Left lobe of liver (tissue), 2 donors: ENCODE results near the gene SUMF2. TPM values are rescaled to one million over a fixed set of nuclear protein-coding genes. Genes with fewer than 3 reads are reported as not detected.
"Not testable (repeated sequence)": the region's sequence is repeated elsewhere in the genome, so short reads cannot be mapped to it uniquely, and the experiment has no call there.

Experiments used
- ATAC-seq: fragments of 200-7000 bp; cut with Tn5 transposase; one replicate; pipeline ENCODE4 v1.9.1; 2020; ENCODE audit warnings: mild to moderate bottlenecking, moderate library complexity
- DNase-seq: peaks from one replicate; pipeline ENCODE4 v3.0.0-alpha.2; 2020; ENCODE audit warnings: low spot score
- total RNA-seq: library from RNA; stranded (reverse); gene quantifications from one replicate; pipeline ENCODE4 v1.2.1, GENCODE V29; 2021
- donor health status: DM: no; HTN: no; CAD: no; lungs with moderate emphysema.
- donor health status: DM: no; HTN: yes; CAD: no.

Gene SUMF2
- total RNA-seq, 1 donor from 2014 or later: 83.3 TPM

- no peak for DNase-seq
- no peak for ATAC-seq
Observed at GRCh38 chr7:56053993-56054392, 10.1 kb upstream of the SUMF2 start.

GRCh38 chr7:56062382-56062781, 1.7 kb upstream of the SUMF2 start:
- ATAC-seq (no peak), DNase-seq (no peak)

- DNase-seq (no peak), ATAC-seq (no peak)
Observed at GRCh38 chr7:56063500-56063881, 595 bp upstream of the SUMF2 start.

GRCh38 chr7:56066376-56066775, 2.3 kb downstream of the SUMF2 start:
- DNase-seq, ATAC-seq: not testable (repeated sequence)

- ATAC-seq: peak; percentile 97
- DNase-seq: peak; percentile 95
Observed at GRCh38 chr7:56074371-56074791, 10.3 kb downstream of the SUMF2 start.

- ATAC-seq (no peak), DNase-seq (no peak)
Observed at GRCh38 chr7:56077681-56078080, 13.6 kb downstream of the SUMF2 start.

GRCh38 chr7:56078196-56078595, 14.1 kb downstream of the SUMF2 start:
- ATAC-seq: no peak

GRCh38 chr7:56079450-56080185, 15.5 kb downstream of the SUMF2 start:
- ATAC-seq: peak; percentile 85
- DNase-seq: peak; percentile 91

More at GRCh38 chr7:56078196-56078595, 14.1 kb downstream of the SUMF2 start:
- no peak for DNase-seq

- not testable (repeated sequence) for ATAC-seq, DNase-seq
Observed at GRCh38 chr7:56080726-56081435, 16.8 kb downstream of the SUMF2 start.

GRCh38 chr7:56081626-56082340, 17.7 kb downstream of the SUMF2 start:
- ATAC-seq: no peak
- no peak for DNase-seq

GRCh38 chr7:56083150-56083785, 19.2 kb downstream of the SUMF2 start:
- DNase-seq (peak; percentile 81), ATAC-seq (peak; percentile 61)

GRCh38 chr7:56086761-56087160, 22.7 kb downstream of the SUMF2 start:
- ATAC-seq (no peak), DNase-seq (no peak)

- no peak for DNase-seq
- no peak for ATAC-seq
Observed at GRCh38 chr7:56087445-56087844, 23.4 kb downstream of the SUMF2 start.

- DNase-seq: no peak
- ATAC-seq: no peak
Observed at GRCh38 chr7:56091591-56091990, 27.5 kb downstream of the SUMF2 start.

- ATAC-seq: peak; percentile 61
- DNase-seq: not testable (repeated sequence)
Observed at GRCh38 chr7:56092388-56092787, 28.3 kb downstream of the SUMF2 start.

GRCh38 chr7:56092789-56093531, 28.9 kb downstream of the SUMF2 start, which contains the start of gene PHKG1:
TSS of gene PHKG1 (minus strand) at chr7:56092952. CDS start at chr7:56088941, 4,011 bp downstream.
- ATAC-seq (peak; percentile 97), DNase-seq (peak; percentile 90)

GRCh38 chr7:56097700-56098099, 33.6 kb downstream of the SUMF2 start:
- DNase-seq: no peak
- peak; percentile 55 for ATAC-seq

GRCh38 chr7:56098187-56099008, 34.3 kb downstream of the SUMF2 start:
- DNase-seq, ATAC-seq: not testable (repeated sequence)

GRCh38 chr7:56099653-56100052, 35.6 kb downstream of the SUMF2 start:
- ATAC-seq: no peak
- DNase-seq: no peak
